MM.1S (cell line): ENCODE data around the gene VSNL1.

Experiments used
- EZH2 ChIP-seq: fragments of 300-600 bp; sonication (generic); optimal IDR thresholded peaks from 2 replicates; pipeline ENCODE3; 2017; ENCODE audit warnings: low read depth, mild to moderate bottlenecking, antibody characterized with exemption, low read length, mixed read lengths
- TF ChIP-seq, protein P1 (sequence below): fragments of 300-600 bp; sonication (generic); IDR thresholded peaks from 2 replicates; pipeline ENCODE4 v1.5.1; 2016; ENCODE audit warnings: antibody characterized with exemption, low read length, mixed read lengths

GRCh38 chr2:17538844-17539554 is 1.5 kb upstream of the VSNL1 start:
- TF ChIP-seq, protein P1, sequence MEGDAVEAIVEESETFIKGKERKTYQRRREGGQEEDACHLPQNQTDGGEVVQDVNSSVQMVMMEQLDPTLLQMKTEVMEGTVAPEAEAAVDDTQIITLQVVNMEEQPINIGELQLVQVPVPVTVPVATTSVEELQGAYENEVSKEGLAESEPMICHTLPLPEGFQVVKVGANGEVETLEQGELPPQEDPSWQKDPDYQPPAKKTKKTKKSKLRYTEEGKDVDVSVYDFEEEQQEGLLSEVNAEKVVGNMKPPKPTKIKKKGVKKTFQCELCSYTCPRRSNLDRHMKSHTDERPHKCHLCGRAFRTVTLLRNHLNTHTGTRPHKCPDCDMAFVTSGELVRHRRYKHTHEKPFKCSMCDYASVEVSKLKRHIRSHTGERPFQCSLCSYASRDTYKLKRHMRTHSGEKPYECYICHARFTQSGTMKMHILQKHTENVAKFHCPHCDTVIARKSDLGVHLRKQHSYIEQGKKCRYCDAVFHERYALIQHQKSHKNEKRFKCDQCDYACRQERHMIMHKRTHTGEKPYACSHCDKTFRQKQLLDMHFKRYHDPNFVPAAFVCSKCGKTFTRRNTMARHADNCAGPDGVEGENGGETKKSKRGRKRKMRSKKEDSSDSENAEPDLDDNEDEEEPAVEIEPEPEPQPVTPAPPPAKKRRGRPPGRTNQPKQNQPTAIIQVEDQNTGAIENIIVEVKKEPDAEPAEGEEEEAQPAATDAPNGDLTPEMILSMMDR = no peak
- no peak for TF ChIP-seq EZH2
